HCT116 (cell line): ENCODE measurements around the gene MPPED1.

Experiments used
- CBX3 ChIP-seq: IDR thresholded peaks from 2 replicates; pipeline ENCODE4 v1.6.1; 2012; ENCODE audit warnings: low read depth
- CEBPB ChIP-seq: IDR thresholded peaks from 2 replicates; pipeline ENCODE4 v1.6.1; 2012; ENCODE audit warnings: low read depth
- CTCF ChIP-seq, 3 experiments: fragments of 200-600 bp in 1 of 3; sonication (generic) in 1 of 3; IDR thresholded peaks in 2 of 3; conservative IDR thresholded peaks in 1 of 3; 2 replicates each; pipeline ENCODE4 v1.5.1; 2012 to 2017; ENCODE audit warnings: low read depth in 2 of 3, low read length in 2 of 3, antibody characterized with exemption in 1 of 3, borderline replicate concordance in 1 of 3, control low read depth in 1 of 3, mild to moderate bottlenecking in 1 of 3, mixed read lengths in 1 of 3, mixed run types in 1 of 3, moderate library complexity in 1 of 3; ENCODE audit not compliant: insufficient read depth in 1 of 3
- EGR1 ChIP-seq: IDR thresholded peaks from 2 replicates; pipeline ENCODE4 v1.6.1; 2012; ENCODE audit warnings: low read depth
- ELF1 ChIP-seq: IDR thresholded peaks from 2 replicates; pipeline ENCODE4 v1.6.1; 2012; ENCODE audit warnings: low read depth, borderline replicate concordance
- EZH2 ChIP-seq: fragments of 200-600 bp; sonication (generic); IDR thresholded peaks from 2 replicates; pipeline ENCODE4 v1.6.1; 2017; ENCODE audit warnings: antibody characterized with exemption, mixed run types
- JUND ChIP-seq: IDR thresholded peaks from 2 replicates; pipeline ENCODE4 v1.6.1; 2012
- MAX ChIP-seq: IDR thresholded peaks from 2 replicates; pipeline ENCODE4 v1.6.1; 2012
- POLR2A ChIP-seq: IDR thresholded peaks from 2 replicates; pipeline ENCODE4 v1.7.0; 2011; ENCODE audit warnings: borderline replicate concordance; ENCODE audit not compliant: insufficient read depth, insufficient read length; ENCODE audit errors: extremely low read depth
- POLR2AphosphoS5 ChIP-seq: IDR thresholded peaks from 2 replicates; pipeline ENCODE4 v1.6.1; 2011; ENCODE audit warnings: mild to moderate bottlenecking, low read depth, low read length, moderate library complexity
- SIN3A ChIP-seq: IDR thresholded peaks from 2 replicates; pipeline ENCODE4 v1.6.1; 2012; ENCODE audit warnings: low read depth
- YY1 ChIP-seq: IDR thresholded peaks from 2 replicates; pipeline ENCODE4 v1.6.1; 2011; ENCODE audit warnings: low read length, low read depth, moderate library complexity, mild to moderate bottlenecking; ENCODE audit not compliant: insufficient replicate concordance; ENCODE audit errors: extremely low read depth
- ZNF274 ChIP-seq: fragments of 200-500 bp; sonication (Bioruptor generic); IDR thresholded peaks from 2 replicates; pipeline ENCODE4 v1.6.1; 2014; ENCODE audit warnings: mild to moderate bottlenecking, low read depth, low read length, inconsistent platforms
- TF ChIP-seq, protein P1 (sequence below): IDR thresholded peaks from 2 replicates; pipeline ENCODE4 v1.6.1; 2012; ENCODE audit warnings: low read depth

GRCh38 chr22:43455846-43456245, 44.0 kb downstream of the MPPED1 start:
- TF ChIP-seq CTCF (IDR thresholded peaks at IDR 0.05 in 2 of 3, conservative IDR thresholded peaks at IDR 0.05 in 1 of 3; ENCODE audit: borderline replicate concordance in 1 of 3, insufficient read depth in 1 of 3, low read depth in 2 of 3, low read length in 2 of 3) (no peak), ELF1 (no peak), POLR2A (no peak), EZH2 (no peak), CEBPB (no peak), POLR2AphosphoS5 (no peak), EGR1 (no peak), MAX (no peak), YY1 (no peak), JUND (no peak), ZNF274 (no peak), CBX3 (no peak), SIN3A (no peak)
- TF ChIP-seq, protein P1, sequence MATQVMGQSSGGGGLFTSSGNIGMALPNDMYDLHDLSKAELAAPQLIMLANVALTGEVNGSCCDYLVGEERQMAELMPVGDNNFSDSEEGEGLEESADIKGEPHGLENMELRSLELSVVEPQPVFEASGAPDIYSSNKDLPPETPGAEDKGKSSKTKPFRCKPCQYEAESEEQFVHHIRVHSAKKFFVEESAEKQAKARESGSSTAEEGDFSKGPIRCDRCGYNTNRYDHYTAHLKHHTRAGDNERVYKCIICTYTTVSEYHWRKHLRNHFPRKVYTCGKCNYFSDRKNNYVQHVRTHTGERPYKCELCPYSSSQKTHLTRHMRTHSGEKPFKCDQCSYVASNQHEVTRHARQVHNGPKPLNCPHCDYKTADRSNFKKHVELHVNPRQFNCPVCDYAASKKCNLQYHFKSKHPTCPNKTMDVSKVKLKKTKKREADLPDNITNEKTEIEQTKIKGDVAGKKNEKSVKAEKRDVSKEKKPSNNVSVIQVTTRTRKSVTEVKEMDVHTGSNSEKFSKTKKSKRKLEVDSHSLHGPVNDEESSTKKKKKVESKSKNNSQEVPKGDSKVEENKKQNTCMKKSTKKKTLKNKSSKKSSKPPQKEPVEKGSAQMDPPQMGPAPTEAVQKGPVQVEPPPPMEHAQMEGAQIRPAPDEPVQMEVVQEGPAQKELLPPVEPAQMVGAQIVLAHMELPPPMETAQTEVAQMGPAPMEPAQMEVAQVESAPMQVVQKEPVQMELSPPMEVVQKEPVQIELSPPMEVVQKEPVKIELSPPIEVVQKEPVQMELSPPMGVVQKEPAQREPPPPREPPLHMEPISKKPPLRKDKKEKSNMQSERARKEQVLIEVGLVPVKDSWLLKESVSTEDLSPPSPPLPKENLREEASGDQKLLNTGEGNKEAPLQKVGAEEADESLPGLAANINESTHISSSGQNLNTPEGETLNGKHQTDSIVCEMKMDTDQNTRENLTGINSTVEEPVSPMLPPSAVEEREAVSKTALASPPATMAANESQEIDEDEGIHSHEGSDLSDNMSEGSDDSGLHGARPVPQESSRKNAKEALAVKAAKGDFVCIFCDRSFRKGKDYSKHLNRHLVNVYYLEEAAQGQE: no peak
